Neuronal stem cell (in vitro differentiated cells): ENCODE results near the gene SMARCE1.

Experiments
- DNase-seq: peaks from one replicate; pipeline ENCODE4 v3.0.0-alpha.2; 2013; ENCODE audit warnings: low spot score
- H2AFZ ChIP-seq: one replicate; pipeline ENCODE4 v1.6.1; 2013; ENCODE audit warnings: mild to moderate bottlenecking, low read length, inconsistent platforms
- H2AK5ac ChIP-seq: 2 replicates; pipeline ENCODE4 v1.6.1; 2013; ENCODE audit warnings: low read depth, mild to moderate bottlenecking, inconsistent platforms, low read length, moderate library complexity, mixed read lengths
- H2BK120ac ChIP-seq: 2 replicates; pipeline ENCODE4 v1.6.1; 2013; ENCODE audit warnings: low read depth, mild to moderate bottlenecking, inconsistent platforms, low read length, moderate library complexity, mixed read lengths
- H2BK12ac ChIP-seq: one replicate; pipeline ENCODE4 v1.6.1; 2013; ENCODE audit warnings: low read length, inconsistent platforms
- H2BK15ac ChIP-seq: 2 replicates; pipeline ENCODE4 v1.6.1; 2013; ENCODE audit warnings: mild to moderate bottlenecking, low read length, inconsistent platforms, mixed read lengths
- H2BK5ac ChIP-seq: one replicate; pipeline ENCODE4 v1.6.1; 2013; ENCODE audit warnings: inconsistent platforms, mild to moderate bottlenecking, low read length, moderate library complexity
- H3K14ac ChIP-seq: one replicate; pipeline ENCODE4 v1.6.1; 2013; ENCODE audit warnings: low read length, inconsistent platforms
- H3K18ac ChIP-seq: 2 replicates; pipeline ENCODE4 v1.6.1; 2013; ENCODE audit warnings: low read length, inconsistent platforms
- H3K23ac ChIP-seq: 2 replicates; pipeline ENCODE4 v1.6.1; 2013; ENCODE audit warnings: low read depth, mild to moderate bottlenecking, mixed read lengths, low read length, inconsistent platforms; ENCODE audit not compliant: poor library complexity
- H3K27ac ChIP-seq: replicated peaks from 3 replicates; pipeline ENCODE4 v1.5.1; 2013; ENCODE audit warnings: low read length, inconsistent platforms
- H3K27me3 ChIP-seq, 3 experiments: 2 replicates each; pipeline ENCODE4 v1.6.1; 2013; ENCODE audit warnings: low read length in 3 of 3, mild to moderate bottlenecking in 2 of 3, inconsistent platforms in 1 of 3, low read depth in 1 of 3, mixed read lengths in 1 of 3, moderate library complexity in 1 of 3; ENCODE audit not compliant: control insufficient read depth in 3 of 3, insufficient read depth in 3 of 3
- H3K36me3 ChIP-seq, 2 donors: replicated peaks in 1 of 2; 2 replicates each; pipeline ENCODE4 v1.6.1; 2013; ENCODE audit warnings: low read length in 2 of 2; ENCODE audit not compliant: control insufficient read depth in 2 of 2, insufficient read depth in 2 of 2
- H3K4ac ChIP-seq: 2 replicates; pipeline ENCODE4 v1.6.1; 2013; ENCODE audit warnings: inconsistent platforms, mild to moderate bottlenecking, low read length, moderate library complexity
- H3K4me1 ChIP-seq, 2 donors: 1 replicate in 1 of 2; 2 replicates in 1 of 2; pipeline ENCODE4 v1.6.1; 2013; ENCODE audit warnings: low read length in 2 of 2, low read depth in 1 of 2; ENCODE audit not compliant: control insufficient read depth in 2 of 2, insufficient read depth in 1 of 2
- H3K4me2 ChIP-seq: one replicate; pipeline ENCODE4 v1.6.1; 2013; ENCODE audit warnings: mild to moderate bottlenecking, low read length, inconsistent platforms; ENCODE audit not compliant: insufficient read depth, poor library complexity, severe bottlenecking
- H3K4me3 ChIP-seq, 2 donors: 2 replicates each; pipeline ENCODE4 v1.5.1; 2013; ENCODE audit warnings: low read length in 2 of 2, mild to moderate bottlenecking in 2 of 2, inconsistent platforms in 1 of 2, moderate library complexity in 1 of 2
- H3K79me1 ChIP-seq: one replicate; pipeline ENCODE4 v1.6.1; 2013; ENCODE audit warnings: low read depth, mild to moderate bottlenecking, inconsistent platforms, low read length, moderate library complexity
- H3K9ac ChIP-seq: one replicate; pipeline ENCODE4 v1.6.1; 2013; ENCODE audit warnings: mild to moderate bottlenecking, low read depth, low read length, inconsistent platforms; ENCODE audit not compliant: poor library complexity
- H3K9me3 ChIP-seq, 2 donors: replicated peaks in 1 of 2; 2 replicates each; pipeline versions ENCODE3 to v1.6.1; 2013; ENCODE audit warnings: low read length in 2 of 2, mild to moderate bottlenecking in 2 of 2, inconsistent platforms in 1 of 2, low read depth in 1 of 2, mixed read lengths in 1 of 2, moderate library complexity in 1 of 2; ENCODE audit not compliant: control insufficient read depth in 2 of 2, insufficient read depth in 1 of 2
- H4K8ac ChIP-seq: one replicate; pipeline ENCODE4 v1.6.1; 2013; ENCODE audit warnings: low read depth, mild to moderate bottlenecking, inconsistent platforms, low read length, moderate library complexity
- H4K91ac ChIP-seq: one replicate; pipeline ENCODE4 v1.6.1; 2013; ENCODE audit warnings: low read length, low read depth, mild to moderate bottlenecking, inconsistent platforms; ENCODE audit not compliant: poor library complexity
- WGBS, 2 donors: extraction: QIAGEN DNeasy Blood & Tissue Kit; methylation state at CpG; one replicate each; pipeline ENCODE4 v1.1.7; 2013; ENCODE audit warnings: missing lambda C conversion rate in 2 of 2, mixed read lengths in 1 of 2; ENCODE audit not compliant: insufficient read length in 2 of 2, insufficient replicate concordance in 1 of 2; ENCODE audit errors: extremely low coverage in 2 of 2; 5-methylcytosine and 5-hydroxymethylcytosine counted together

The SMARCE1 gene

GRCh38 chr17:40618754-40619625 is 28.6 kb downstream of the SMARCE1 start:
- H2BK15ac ChIP-seq: no peak overlapping the region
- H3K36me3 ChIP-seq: no peaks in the 10 kb centered on the region
- no peak overlapping the region for H3K4ac ChIP-seq
- no peak overlapping the region for H2BK120ac ChIP-seq
- H4K91ac ChIP-seq: no peak overlapping the region
- no peak overlapping the region for H2AFZ ChIP-seq
- no peak overlapping the region for H3K18ac ChIP-seq
- no peak overlapping the region for H3K27ac ChIP-seq
- H3K27me3 ChIP-seq: peaks cover 0 to 47% (median 2%) of the 10 kb centered on the region in 3 experiments
- H3K4me1 ChIP-seq: peaks cover 0 to 4% of the 10 kb centered on the region in 2 donors
- no peak overlapping the region for H3K4me2 ChIP-seq
- no peak overlapping the region for H4K8ac ChIP-seq
- no peak overlapping the region for H3K23ac ChIP-seq
- no peak overlapping the region for H2BK5ac ChIP-seq
- H2BK12ac ChIP-seq: no peak overlapping the region
- H3K4me3 ChIP-seq: no peak overlapping the region
- H2AK5ac ChIP-seq: peak overlapping the region; percentile 17
- no peaks in the 10 kb centered on the region for H3K9me3 ChIP-seq
- H3K9ac ChIP-seq: no peak overlapping the region
- no peaks in the 10 kb centered on the region for H3K79me1 ChIP-seq
- WGBS, 2 donors: no CpG with 5 or more reads among the region's 16 CpGs
- no peak overlapping the region for H3K14ac ChIP-seq
- no peak for DNase-seq

GRCh38 chr17:40617678-40618240 is 29.9 kb downstream of the SMARCE1 start:
- H4K8ac ChIP-seq: no peak overlapping the region
- WGBS, 2 donors: no CpG with 5 or more reads among the region's 11 CpGs

GRCh38 chr17:40616592-40616991 is 31.0 kb downstream of the SMARCE1 start:
- no peak overlapping the region for H3K14ac ChIP-seq
- no peak overlapping the region for H2BK5ac ChIP-seq
- no peak overlapping the region for H2BK12ac ChIP-seq
- H3K18ac ChIP-seq: no peak overlapping the region
- no peak overlapping the region for H2AFZ ChIP-seq
- DNase-seq: no peak
- no peak overlapping the region for H4K91ac ChIP-seq
- H3K23ac ChIP-seq: no peak overlapping the region
- WGBS, 2 donors: no CpG with 5 or more reads among the region's 3 CpGs
- no peaks in the 10 kb centered on the region for H3K79me1 ChIP-seq
- no peak overlapping the region for H4K8ac ChIP-seq
- H2BK15ac ChIP-seq: no peak overlapping the region
- peaks cover 0 to 59% (median 2%) of the 10 kb centered on the region in 3 experiments for H3K27me3 ChIP-seq
- H3K4me1 ChIP-seq: peaks cover 0 to 4% of the 10 kb centered on the region in 2 donors
- no peak overlapping the region for H3K9ac ChIP-seq
- H3K9me3 ChIP-seq: no peaks in the 10 kb centered on the region
- H2BK120ac ChIP-seq: no peak overlapping the region
- no peak overlapping the region for H3K4me3 ChIP-seq
- no peak overlapping the region for H3K4ac ChIP-seq
- no peaks in the 10 kb centered on the region for H3K36me3 ChIP-seq
- H2AK5ac ChIP-seq: no peak overlapping the region
- H3K27ac ChIP-seq: no peak overlapping the region
- H3K4me2 ChIP-seq: no peak overlapping the region

More at GRCh38 chr17:40617678-40618240, 29.9 kb downstream of the SMARCE1 start:
- Histone ChIP-seq H2BK5ac (no peak overlapping the region), H3K4me2 (no peak overlapping the region), H3K27me3 (peaks cover 0 to 53% (median 2%) of the 10 kb centered on the region in 3 experiments), H3K79me1 (no peaks in the 10 kb centered on the region), H3K36me3 (no peaks in the 10 kb centered on the region), H3K4me3 (no peak overlapping the region), H3K4ac (no peak overlapping the region), H4K91ac (no peak overlapping the region), H2AK5ac (no peak overlapping the region), H2BK12ac (no peak overlapping the region), H3K14ac (no peak overlapping the region), H3K9ac (no peak overlapping the region), H2BK15ac (no peak overlapping the region), H3K18ac (no peak overlapping the region), H3K27ac (no peak overlapping the region), H2AFZ (no peak overlapping the region), H2BK120ac (no peak overlapping the region), H3K9me3 (no peaks in the 10 kb centered on the region), H3K4me1 (peaks cover 0 to 4% of the 10 kb centered on the region in 2 donors), H3K23ac (no peak overlapping the region)
- DNase-seq: no peak

GRCh38 chr17:40615841-40616476 is 31.7 kb downstream of the SMARCE1 start:
- no peak for DNase-seq
- peak overlapping the region; percentile 81 for H3K18ac ChIP-seq
- no CpG with 5 or more reads among the region's 10 CpGs for WGBS, 2 donors

More at GRCh38 chr17:40615841-40616476, 31.7 kb downstream of the SMARCE1 start:
- no peak overlapping the region for H2BK5ac ChIP-seq
- H3K4ac ChIP-seq: no peak overlapping the region
- no peak overlapping the region for H2BK120ac ChIP-seq
- H3K4me3 ChIP-seq: no peak overlapping the region
- H2AK5ac ChIP-seq: peak overlapping the region; percentile 47
- H3K27me3 ChIP-seq: peaks cover 0 to 55% (median 2%) of the 10 kb centered on the region in 3 experiments
- no peak overlapping the region for H3K27ac ChIP-seq
- H4K8ac ChIP-seq: no peak overlapping the region
- H3K4me1 ChIP-seq: peaks cover 0 to 4% of the 10 kb centered on the region in 2 donors
- no peak overlapping the region for H3K9ac ChIP-seq
- peak overlapping the region; percentile 18 for H2BK12ac ChIP-seq
- no peaks in the 10 kb centered on the region for H3K79me1 ChIP-seq
- H2BK15ac ChIP-seq: peak overlapping the region; percentile 16
- H2AFZ ChIP-seq: no peak overlapping the region
- no peak overlapping the region for H4K91ac ChIP-seq
- no peaks in the 10 kb centered on the region for H3K9me3 ChIP-seq
- H3K23ac ChIP-seq: no peak overlapping the region
- no peak overlapping the region for H3K4me2 ChIP-seq
- no peak overlapping the region for H3K14ac ChIP-seq
- H3K36me3 ChIP-seq: no peaks in the 10 kb centered on the region
